ENCODE data around the gene VPS35L. TPM values are rescaled to one million over a fixed set of nuclear protein-coding genes. Genes with fewer than 3 reads are reported as not detected.

The VPS35L gene
- total RNA-seq, 1 experiment from 2014 or later: 51.1 TPM

- DNase-seq (ENCODE audit: low spot score): peak; percentile 69
- Histone ChIP-seq H3K9me3 (ENCODE audit: low read depth, low read length, poor library complexity, severe bottlenecking) (peaks cover 3% of the 10 kb centered on the region), H3K4me3 (ENCODE audit: low read depth, low read length, poor library complexity, severe bottlenecking) (no peak overlapping the region), H3K27me3 (replicated peaks; ENCODE audit: insufficient read depth, low read depth, low read length, poor library complexity) (no peaks in the 10 kb centered on the region), H3K27ac (ENCODE audit: low read depth, low read length, poor library complexity, severe bottlenecking) (no peak overlapping the region), H3K36me3 (ENCODE audit: insufficient read depth, low read length, poor library complexity, severe bottlenecking) (no peaks in the 10 kb centered on the region), H3K4me1 (ENCODE audit: insufficient read depth, low read length, poor library complexity, severe bottlenecking) (no peaks in the 10 kb centered on the region)
- intact Hi-C loops (cut with micrococcal nuclease; ENCODE audit: unreplicated experiment): loop anchor here (1.0 kb wide), 1 partner anchor 327 kb away; no protein-coding TSS in a partner anchor
- no TSS peak for BruUV-seq (replicated peaks)
- ChIA-PET CTCF (interaction anchor here (0.7 kb wide), 1 partner anchor 492 kb away, joined by 5 read pairs; the partner anchor contains the start of gene COQ7), POLR2A (ENCODE audit: low non-redundant PET) (no interaction called here)
- TF ChIP-seq EZH2 (IDR thresholded peaks at IDR 0.05; ENCODE audit: borderline replicate concordance, low read depth, low read length, poor library complexity, severe bottlenecking): no peak
- TF ChIP-seq, protein P1, sequence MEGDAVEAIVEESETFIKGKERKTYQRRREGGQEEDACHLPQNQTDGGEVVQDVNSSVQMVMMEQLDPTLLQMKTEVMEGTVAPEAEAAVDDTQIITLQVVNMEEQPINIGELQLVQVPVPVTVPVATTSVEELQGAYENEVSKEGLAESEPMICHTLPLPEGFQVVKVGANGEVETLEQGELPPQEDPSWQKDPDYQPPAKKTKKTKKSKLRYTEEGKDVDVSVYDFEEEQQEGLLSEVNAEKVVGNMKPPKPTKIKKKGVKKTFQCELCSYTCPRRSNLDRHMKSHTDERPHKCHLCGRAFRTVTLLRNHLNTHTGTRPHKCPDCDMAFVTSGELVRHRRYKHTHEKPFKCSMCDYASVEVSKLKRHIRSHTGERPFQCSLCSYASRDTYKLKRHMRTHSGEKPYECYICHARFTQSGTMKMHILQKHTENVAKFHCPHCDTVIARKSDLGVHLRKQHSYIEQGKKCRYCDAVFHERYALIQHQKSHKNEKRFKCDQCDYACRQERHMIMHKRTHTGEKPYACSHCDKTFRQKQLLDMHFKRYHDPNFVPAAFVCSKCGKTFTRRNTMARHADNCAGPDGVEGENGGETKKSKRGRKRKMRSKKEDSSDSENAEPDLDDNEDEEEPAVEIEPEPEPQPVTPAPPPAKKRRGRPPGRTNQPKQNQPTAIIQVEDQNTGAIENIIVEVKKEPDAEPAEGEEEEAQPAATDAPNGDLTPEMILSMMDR (conservative IDR thresholded peaks at IDR 0.05; ENCODE audit: low read depth, low read length): peak; percentile 80
These were observed 3.9 kb downstream of the VPS35L start for GRCh38 chr16:19559242-19559910.

DNA sequence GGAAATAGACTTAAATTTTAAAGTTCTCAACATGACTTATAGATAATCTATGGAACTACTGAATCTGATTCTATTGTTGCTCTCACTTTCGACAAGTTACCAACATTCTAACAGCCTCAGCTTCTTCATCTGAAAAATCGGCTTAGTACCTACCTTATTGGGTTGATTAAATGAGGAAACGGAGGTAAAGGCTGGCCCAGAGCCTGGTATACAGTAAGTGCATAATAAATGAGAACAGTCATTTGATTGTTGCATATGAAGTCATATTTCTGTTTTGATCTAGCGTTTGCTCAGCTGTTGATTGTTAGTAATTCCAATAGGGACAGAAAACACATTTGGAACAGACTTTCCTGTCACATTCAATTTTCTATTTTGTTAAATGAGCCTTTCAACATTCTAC lies 4.6 kb downstream of the VPS35L start:
- POLR2A ChIA-PET (ENCODE audit: low non-redundant PET): no interaction called here
- BruUV-seq (replicated peaks): no TSS peak
- intact Hi-C loops (cut with micrococcal nuclease; ENCODE audit: unreplicated experiment): loop anchor here (5.0 to 10.0 kb wide), 2 partner anchors 737 to 825 kb away; no protein-coding TSS in a partner anchor

DNA sequence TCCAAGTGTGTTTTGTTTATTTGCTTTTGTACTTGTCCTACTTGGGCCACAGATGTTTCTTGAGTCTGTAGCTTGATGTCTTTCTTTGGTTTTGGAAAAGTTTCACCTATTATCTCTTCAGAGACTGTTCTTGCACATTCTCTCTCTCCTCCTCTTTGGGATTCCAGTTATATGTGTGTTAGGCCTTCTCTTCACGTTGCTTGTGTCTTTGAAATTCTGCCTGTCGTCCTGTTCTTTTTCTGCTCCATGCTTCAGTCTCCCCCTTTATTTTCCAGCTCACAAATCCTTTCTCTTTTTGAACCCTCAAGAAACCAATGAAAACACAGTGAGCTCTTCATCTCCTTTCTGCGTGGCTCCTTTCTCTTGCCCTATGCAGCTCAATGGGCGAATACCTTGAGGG lies 7.9 kb downstream of the VPS35L start:
- no TSS peak for BruUV-seq (replicated peaks)

More for the DNA sequence above, 4.6 kb downstream of the VPS35L start:
- no peak overlapping the region for H3K4me3 ChIP-seq (ENCODE audit: low read depth, low read length, poor library complexity, severe bottlenecking)
- no peak for DNase-seq (ENCODE audit: low spot score)
- no peaks in the 10 kb centered on the region for H3K36me3 ChIP-seq (ENCODE audit: insufficient read depth, low read length, poor library complexity, severe bottlenecking)
- no peaks in the 10 kb centered on the region for H3K4me1 ChIP-seq (ENCODE audit: insufficient read depth, low read length, poor library complexity, severe bottlenecking)
- peaks cover 3% of the 10 kb centered on the region for H3K9me3 ChIP-seq (ENCODE audit: low read depth, low read length, poor library complexity, severe bottlenecking)
- H3K27me3 ChIP-seq (replicated peaks; ENCODE audit: insufficient read depth, low read depth, low read length, poor library complexity): no peaks in the 10 kb centered on the region
- no peak for TF ChIP-seq EZH2 (IDR thresholded peaks at IDR 0.05; ENCODE audit: borderline replicate concordance, low read depth, low read length, poor library complexity, severe bottlenecking)
- TF ChIP-seq, protein P1 (conservative IDR thresholded peaks at IDR 0.05; ENCODE audit: low read depth, low read length): no peak
- no peak overlapping the region for H3K27ac ChIP-seq (ENCODE audit: low read depth, low read length, poor library complexity, severe bottlenecking)
- CTCF ChIA-PET: interaction anchor here (0.7 kb wide), 1 partner anchor 493 kb away, joined by 5 read pairs; the partner anchor contains the start of gene COQ7

More for the DNA sequence above, 7.9 kb downstream of the VPS35L start:
- Histone ChIP-seq H3K9me3 (ENCODE audit: low read depth, low read length, poor library complexity, severe bottlenecking) (peaks cover 3% of the 10 kb centered on the region), H3K4me1 (ENCODE audit: insufficient read depth, low read length, poor library complexity, severe bottlenecking) (no peaks in the 10 kb centered on the region), H3K36me3 (ENCODE audit: insufficient read depth, low read length, poor library complexity, severe bottlenecking) (peaks cover 5% of the 10 kb centered on the region), H3K27ac (ENCODE audit: low read depth, low read length, poor library complexity, severe bottlenecking) (no peak overlapping the region), H3K4me3 (ENCODE audit: low read depth, low read length, poor library complexity, severe bottlenecking) (no peak overlapping the region), H3K27me3 (replicated peaks; ENCODE audit: insufficient read depth, low read depth, low read length, poor library complexity) (no peaks in the 10 kb centered on the region)
- no peak for DNase-seq (ENCODE audit: low spot score)
- intact Hi-C loops (cut with micrococcal nuclease; ENCODE audit: unreplicated experiment): loop anchor here (5.0 to 10.0 kb wide), 2 partner anchors 734 to 821 kb away; no protein-coding TSS in a partner anchor
- CTCF ChIA-PET: no interaction called here
- POLR2A ChIA-PET (ENCODE audit: low non-redundant PET): no interaction called here
- TF ChIP-seq, protein P1 (conservative IDR thresholded peaks at IDR 0.05; ENCODE audit: low read depth, low read length): no peak
- TF ChIP-seq EZH2 (IDR thresholded peaks at IDR 0.05; ENCODE audit: borderline replicate concordance, low read depth, low read length, poor library complexity, severe bottlenecking): no peak

Data from A673 (cell line).